ENCODE data around the gene ZNF329. TPM values are rescaled to one million over a fixed set of nuclear protein-coding genes. Genes with fewer than 3 reads are reported as not detected.

The ZNF329 gene
- total and polyA plus RNA-seq, 9 of the 15 experiments (the other 6 are each of a cell fraction or from before 2014, with no cell fraction given), result 0.21 to 3.6 (median 2.2) TPM

GRCh38 chr19:58182989-58183816 is 32.6 kb upstream of the ZNF329 start, which contains the start of gene ZNF274 (continued):
- no peak for TF ChIP-seq MED1 (CRISPR knock-in tag; IDR thresholded peaks at IDR 0.05; ENCODE audit: borderline replicate concordance)
- TF ChIP-seq HIVEP1 (CRISPR knock-in tag; IDR thresholded peaks at IDR 0.05), result no peak
- peak; percentile 92 for TF ChIP-seq TAF7 (tag; IDR thresholded peaks at IDR 0.05)
- TF ChIP-seq DMBX1 (CRISPR knock-in tag; IDR thresholded peaks at IDR 0.05; ENCODE audit: borderline replicate concordance), result no peak
- 0 out of 2 replicates have a peak, but pooled peaks have one; percentile 6 for TF ChIP-seq ZBTB26 (CRISPR knock-in tag; IDR thresholded peaks at IDR 0.05)
- no peak for TF ChIP-seq ZNF449 (CRISPR knock-in tag; IDR thresholded peaks at IDR 0.05)
- TF ChIP-seq TEAD2 (tag; IDR thresholded peaks at IDR 0.05), result no peak
- TF ChIP-seq SMAD1 (IDR thresholded peaks at IDR 0.05; ENCODE audit: low read depth, low read length, partially characterized antibody), result no peak
- TF ChIP-seq ZNF165 (CRISPR knock-in tag; IDR thresholded peaks at IDR 0.05; ENCODE audit: borderline replicate concordance), result no peak
- no peak for TF ChIP-seq CBX3 (IDR thresholded peaks at IDR 0.05; ENCODE audit: borderline replicate concordance in 1 of 2, low read length in 2 of 2)
- TF ChIP-seq ZFX (CRISPR knock-in tag; IDR thresholded peaks at IDR 0.05), result peak; percentile 93
- TF ChIP-seq FOXK2 (conservative IDR thresholded peaks at IDR 0.05 in 1 of 2, IDR thresholded peaks at IDR 0.05 in 1 of 2; ENCODE audit: low read depth in 2 of 2), result peak in 1 of 2 experiments; percentile 24; a peak in 2 of 4 replicates
- TF ChIP-seq HCFC1 (IDR thresholded peaks at IDR 0.05; ENCODE audit: low read depth, low read length), result peak; percentile 96
- TF ChIP-seq ZNF592 (IDR thresholded peaks at IDR 0.05), result 0 out of 2 replicates have a peak, but pooled peaks have one; percentile 26
- no peak for TF ChIP-seq MCM2 (IDR thresholded peaks at IDR 0.05; ENCODE audit: low read depth)
- no peak for TF ChIP-seq HNRNPH1 (optimal IDR thresholded peaks at IDR 0.05; ENCODE audit: low read depth, low read length)
- TF ChIP-seq PBX2 (CRISPR knock-in tag; IDR thresholded peaks at IDR 0.05; ENCODE audit: low read depth), result no peak
- no peak for TF ChIP-seq PBX2 (tag; conservative IDR thresholded peaks at IDR 0.05; ENCODE audit: low read depth)

All from K562 (cell line).